Measurements from ENCODE around the gene RNF121. TPM values are rescaled to one million over a fixed set of nuclear protein-coding genes. Genes with fewer than 3 reads are reported as not detected.

The RNF121 gene
- total and polyA plus RNA-seq, 2 of the 4 experiments (the other 2 are of a cell fraction): 43.4 to 88.7 TPM

DNA sequence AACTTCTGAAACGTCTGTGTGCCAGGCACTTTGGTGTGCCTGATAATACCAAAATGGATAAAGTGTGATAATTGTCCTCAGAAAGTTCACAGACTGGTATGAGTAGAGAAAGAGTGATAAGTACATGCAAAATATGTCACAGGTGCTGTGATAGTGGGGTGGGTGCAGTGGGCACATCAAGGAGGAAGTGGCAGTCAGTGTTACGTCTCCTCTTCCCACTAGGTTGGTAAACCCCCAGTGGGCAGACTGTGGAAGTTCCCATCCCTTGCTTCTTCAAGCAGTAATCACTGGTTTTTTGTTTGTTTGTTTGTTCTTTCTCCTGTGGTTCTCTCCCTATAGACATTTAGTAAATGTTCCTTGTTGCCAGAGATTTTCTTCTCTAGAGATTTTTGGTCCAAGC, 5.4 kb downstream of the RNF121 start:
- H4K20me1 ChIP-seq (ENCODE audit: insufficient read depth, low read length): peaks cover 43% of the 10 kb centered on the region; the same call in 1 of the 2 replicates

More for the DNA sequence above, 5.4 kb downstream of the RNF121 start:
- no peak overlapping the region for H3K18ac ChIP-seq (ENCODE audit: low read depth, low read length)
- H3K4ac ChIP-seq (ENCODE audit: low read depth, low read length): no peak overlapping the region
- H3K9me1 ChIP-seq (ENCODE audit: insufficient read depth, low read length): peaks cover 12% of the 10 kb centered on the region
- POLR2A ChIA-PET (ENCODE audit: unreplicated experiment): no interaction called here
- no peak overlapping the region for H4K5ac ChIP-seq (ENCODE audit: low read depth, low read length)
- no peak overlapping the region for H3K14ac ChIP-seq (replicated peaks; ENCODE audit: low read depth, low read length)
- 80% methylated on average over 1 of the region's 2 CpGs; no CpG with 5 or more reads in 1 of the 2 experiments for WGBS, 2 experiments (ENCODE audit: extremely low coverage in 2 of 2, insufficient read length in 1 of 2)
- no peak overlapping the region for H2BK5ac ChIP-seq (ENCODE audit: low read depth, low read length, poor library complexity, severe bottlenecking)
- intact Hi-C loops (cut with micrococcal nuclease) (no loop called here), in situ Hi-C loops (cut with MboI; ENCODE audit: low sequenced_read_pairs) (no loop called here), dilution Hi-C loops (cut with HindIII; ENCODE audit: low sequenced_read_pairs, unreplicated experiment) (no loop called here)
- no peak overlapping the region for H3K56ac ChIP-seq (ENCODE audit: extremely low read depth, insufficient read depth, low read length)
- peaks cover 6% of the 10 kb centered on the region for H3K4me1 ChIP-seq (ENCODE audit: control insufficient read depth, insufficient read depth, low read length)
- no peak overlapping the region for H2BK20ac ChIP-seq (ENCODE audit: low read depth, low read length)
- H3K4me3 ChIP-seq (ENCODE audit: insufficient read depth, low read depth, low read length): no peak overlapping the region
- ATAC-seq (ENCODE audit: low read depth) (no peak), DNase-seq (no peak)
- no peak overlapping the region for H3K4me2 ChIP-seq (ENCODE audit: low read depth, low read length)
- no peaks in the 10 kb centered on the region; the same call in 1 of the 2 replicates for H3K36me3 ChIP-seq (ENCODE audit: control insufficient read depth, insufficient read depth, low read length)
- H2BK15ac ChIP-seq (ENCODE audit: low read depth, low read length): no peak overlapping the region
- CTCF ChIA-PET: no interaction called here
- no peak overlapping the region for H2AFZ ChIP-seq (replicated peaks; ENCODE audit: low read length, poor library complexity)
- H3K79me1 ChIP-seq (ENCODE audit: low read depth in 1 of 2, low read length in 2 of 2): peaks cover 30 to 75% of the 10 kb centered on the region in 2 experiments
- no TSS peak for BruUV-seq (replicated peaks)
- H2BK120ac ChIP-seq (ENCODE audit: low read depth, low read length): no peak overlapping the region
- no peak for TF ChIP-seq SMC3 (IDR thresholded peaks at IDR 0.05; ENCODE audit: low read depth, low read length)
- TF ChIP-seq RAD21 (IDR thresholded peaks at IDR 0.05; ENCODE audit: low read length): no peak
- TF ChIP-seq MXI1 (IDR thresholded peaks at IDR 0.05; ENCODE audit: borderline replicate concordance, low read depth, low read length): no peak
- no peak for TF ChIP-seq RCOR1 (IDR thresholded peaks at IDR 0.05; ENCODE audit: insufficient replicate concordance, low read length)
- H3K27ac ChIP-seq (ENCODE audit: insufficient read depth, low read length): no peak overlapping the region
- no peaks in the 10 kb centered on the region for H3K27me3 ChIP-seq (ENCODE audit: control insufficient read depth, insufficient read depth, low read length)
- no peak overlapping the region for H2AK5ac ChIP-seq (ENCODE audit: low read depth, low read length)
- H3K9ac ChIP-seq (ENCODE audit: low read depth, low read length): no peak overlapping the region
- H4K8ac ChIP-seq (ENCODE audit: low read depth in 2 of 2, low read length in 2 of 2): no peak overlapping the region
- H4K91ac ChIP-seq (ENCODE audit: insufficient read depth, low read depth, low read length): no peak overlapping the region
- H3K23ac ChIP-seq (ENCODE audit: low read depth, low read length): no peak overlapping the region
- H2AK9ac ChIP-seq (replicated peaks; ENCODE audit: low read depth, low read length, poor library complexity): no peak overlapping the region
- no peaks in the 10 kb centered on the region for H3K9me3 ChIP-seq (ENCODE audit: control insufficient read depth, insufficient read depth, low read length)
